Activated CD4-positive, alpha-beta memory T cell treated with anti-CD3 and anti-CD28 coated beads, Interleukin-2, amount 10 ng/mL, durations not matched to agents 7 days and 5 days (primary cell): ENCODE data around the gene HOXC10. TPM values are rescaled to one million over a fixed set of nuclear protein-coding genes. Genes with fewer than 3 reads are reported as not detected.

Source experiments
- CTCF ChIA-PET: fragments of 350-600 bp; sonication (Branson Sonifier 250); formaldehyde crosslinking; loops from one replicate; lab custom pipeline; 2021; ENCODE audit warnings: antibody characterized with exemption, inconsistent platforms; lab: Charles Lee
- POLR2A ChIA-PET: fragments of 350-600 bp; sonication (Branson Sonifier 250); formaldehyde crosslinking; loops from one replicate; lab custom pipeline; 2021; ENCODE audit warnings: antibody characterized with exemption; lab: Charles Lee
- DNase-seq: peaks from one replicate; pipeline ENCODE4 v3.0.0-alpha.2; 2020
- H3K27ac Mint-ChIP-seq: one replicate; pipeline ENCODE4 v1.8.0; 2021; ENCODE audit warnings: mild to moderate bottlenecking, mixed read lengths
- H3K27me3 Mint-ChIP-seq: one replicate; pipeline ENCODE4 v1.8.0; 2021; ENCODE audit warnings: mixed read lengths
- H3K36me3 Mint-ChIP-seq: one replicate; pipeline ENCODE4 v1.8.0; 2021; ENCODE audit warnings: low read depth, mixed read lengths
- H3K4me1 Mint-ChIP-seq: one replicate; pipeline ENCODE4 v1.8.0; 2021; ENCODE audit warnings: mixed read lengths
- H3K4me3 Mint-ChIP-seq: one replicate; pipeline ENCODE4 v1.8.0; 2021; ENCODE audit warnings: mild to moderate bottlenecking, mixed read lengths
- H3K9me3 Mint-ChIP-seq: one replicate; pipeline ENCODE4 v1.8.0; 2021; ENCODE audit warnings: mixed read lengths
- total RNA-seq, 2 experiments: library from RNA; stranded (reverse); gene quantifications; one replicate each; pipeline ENCODE4 v1.2.3, GENCODE V29; 2021

HOXC10 gene
- total RNA-seq, 2 experiments from 2014 or later = not detected

- no peak for DNase-seq
- peaks cover 96% of the 10 kb centered on the region for H3K27me3 Mint-ChIP-seq
- H3K4me3 Mint-ChIP-seq = peak overlapping the region; percentile 62
- H3K27ac Mint-ChIP-seq = no peak overlapping the region
- H3K9me3 Mint-ChIP-seq = no peaks in the 10 kb centered on the region
- no peaks in the 10 kb centered on the region for H3K36me3 Mint-ChIP-seq
- ChIA-PET POLR2A (interaction anchor here (1.5 kb wide), 1 partner anchor 12 kb away, joined by 3 read pairs; the partner anchor contains the start of gene HOXC10), CTCF (interaction anchor here (1.0 to 2.5 kb wide), 2 partner anchors 9 to 195 kb away, joined by 3 to 6 read pairs; no protein-coding TSS in a partner anchor)
- H3K4me1 Mint-ChIP-seq = peaks cover 26% of the 10 kb centered on the region
Measured at GRCh38 chr12:53996240-53997203, 11.6 kb downstream of the HOXC10 start.

- Mint-ChIP-seq H3K36me3 (no peaks in the 10 kb centered on the region), H3K27ac (no peak overlapping the region), H3K27me3 (peaks cover 96% of the 10 kb centered on the region), H3K4me3 (no peak overlapping the region), H3K4me1 (peaks cover 27% of the 10 kb centered on the region), H3K9me3 (no peaks in the 10 kb centered on the region)
- ChIA-PET POLR2A (interaction anchor here (0.7 to 1.5 kb wide), 2 partner anchors 10 to 12 kb away, joined by 3 read pairs; partner anchors contain the start of gene HOXC10), CTCF (interaction anchor here (0.9 to 2.5 kb wide), 3 partner anchors 35 to 295 kb away, joined by 3 to 7 read pairs (median 6); partner anchors contain the start of gene HOXC5)
- DNase-seq = no peak
Measured at GRCh38 chr12:53997204-53998109, 12.5 kb downstream of the HOXC10 start.

DNA sequence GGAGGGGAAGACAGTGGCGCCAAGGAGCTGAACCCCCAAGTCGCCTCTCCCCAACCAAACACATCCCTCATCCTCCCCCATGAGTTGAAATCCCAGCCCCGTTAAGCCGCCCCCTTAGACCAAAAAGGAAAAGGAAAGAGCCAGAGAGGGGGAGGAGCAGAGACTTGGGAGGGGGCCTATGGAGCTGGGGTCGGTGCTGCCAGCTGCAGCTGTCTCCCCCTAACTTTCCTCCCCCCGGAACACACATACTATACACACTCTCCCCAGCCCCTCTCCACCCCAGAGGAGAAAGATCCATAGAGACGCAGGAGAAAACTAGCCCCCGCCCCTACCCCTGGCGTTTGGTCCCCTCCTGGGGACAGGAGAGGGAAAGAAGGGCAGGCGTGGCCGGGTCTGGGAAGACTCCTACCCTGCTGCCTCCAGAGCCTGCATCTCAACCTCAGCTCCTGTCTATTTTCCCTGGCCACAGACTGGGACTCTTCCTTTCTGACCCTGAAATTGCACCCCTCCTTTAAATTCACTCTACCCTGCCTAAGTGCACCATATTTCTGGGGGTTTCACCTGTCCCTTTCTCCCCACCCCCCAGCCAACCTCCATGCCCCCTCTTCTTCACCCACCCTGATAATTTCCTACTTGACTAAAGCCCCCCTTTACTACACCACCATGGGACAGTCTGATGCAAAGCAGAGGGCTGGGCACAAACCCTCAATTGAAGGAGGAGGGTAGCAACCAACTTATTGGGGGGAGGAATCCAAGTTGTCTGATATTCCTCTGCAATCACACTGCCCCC lies 13.4 kb downstream of the HOXC10 start:
- Mint-ChIP-seq H3K27ac (no peak overlapping the region), H3K9me3 (no peaks in the 10 kb centered on the region), H3K36me3 (no peaks in the 10 kb centered on the region), H3K27me3 (peaks cover 95% of the 10 kb centered on the region), H3K4me3 (no peak overlapping the region), H3K4me1 (peaks cover 28% of the 10 kb centered on the region)
- CTCF ChIA-PET = interaction anchor here (0.9 to 2.5 kb wide), 4 partner anchors 13 to 296 kb away, joined by 3 to 7 read pairs (median 4); partner anchors contain the start of genes HOXC10 and HOXC5
- DNase-seq = no peak
- POLR2A ChIA-PET = interaction anchor here (0.7 kb wide), 1 partner anchor 10 kb away, joined by 3 read pairs; no protein-coding TSS in a partner anchor

DNA sequence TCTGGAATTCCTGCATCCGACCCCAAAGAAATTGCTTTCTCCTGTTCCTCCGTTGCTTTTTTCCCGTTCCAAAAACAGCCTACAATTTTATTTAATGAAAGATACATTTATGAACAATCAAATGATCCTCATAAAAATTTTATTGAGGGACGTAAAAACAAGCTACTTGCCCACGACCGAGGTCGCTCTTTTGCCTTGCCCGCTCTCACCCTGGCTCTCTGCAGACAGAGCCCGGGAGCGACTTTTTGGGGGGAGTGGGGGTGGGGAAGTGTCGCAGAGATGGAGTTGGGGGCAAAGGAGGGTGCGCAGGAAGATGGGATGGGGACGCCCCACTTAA lies 13.9 kb downstream of the HOXC10 start:
- POLR2A ChIA-PET = interaction anchor here (0.9 to 1.1 kb wide), 2 partner anchors 32 to 202 kb away, joined by 3 read pairs; no protein-coding TSS in a partner anchor

GRCh38 chr12:53999559-54000115 lies 14.7 kb downstream of the HOXC10 start:
- Mint-ChIP-seq H3K36me3 (no peaks in the 10 kb centered on the region), H3K4me3 (no peak overlapping the region), H3K27ac (no peak overlapping the region), H3K4me1 (peaks cover 26% of the 10 kb centered on the region), H3K27me3 (peaks cover 95% of the 10 kb centered on the region), H3K9me3 (no peaks in the 10 kb centered on the region)
- ChIA-PET CTCF (interaction anchor here (0.9 to 1.5 kb wide), 4 partner anchors 15 to 215 kb away, joined by 3 to 7 read pairs (median 4); partner anchors contain the start of gene HOXC10), POLR2A (interaction anchor here (0.9 to 1.3 kb wide), 4 partner anchors 12 to 281 kb away, joined by 3 to 5 read pairs (median 3); partner anchors contain the start of gene CBX5)
- DNase-seq = no peak

More for the DNA sequence above, 13.9 kb downstream of the HOXC10 start:
- Mint-ChIP-seq H3K4me1 (peaks cover 28% of the 10 kb centered on the region), H3K4me3 (no peak overlapping the region), H3K27ac (no peak overlapping the region), H3K36me3 (no peaks in the 10 kb centered on the region), H3K27me3 (peaks cover 95% of the 10 kb centered on the region), H3K9me3 (no peaks in the 10 kb centered on the region)
- no peak for DNase-seq
- CTCF ChIA-PET = interaction anchor here (1.0 to 2.5 kb wide), 3 partner anchors 14 to 297 kb away, joined by 3 to 6 read pairs (median 3); partner anchors contain the start of gene HOXC10

GRCh38 chr12:54000116-54001114 lies 15.5 kb downstream of the HOXC10 start, which contains the start of gene HOXC9:
TSS of gene HOXC9 (plus strand) at chr12:54000161. CDS start at chr12:54000189, 28 bp downstream.
- DNase-seq = no peak
- Mint-ChIP-seq H3K4me3 (peak within 1 kb of the TSS; percentile 17), H3K36me3 (no peaks in the 10 kb centered on the region), H3K4me1 (peaks cover 19% of the 10 kb centered on the region), H3K27me3 (peaks cover 96% of the 10 kb centered on the region), H3K9me3 (no peaks in the 10 kb centered on the region), H3K27ac (no peak within 1 kb of the TSS)
- ChIA-PET CTCF (interaction anchor here (0.9 to 1.5 kb wide), 3 partner anchors 16 to 214 kb away, joined by 4 to 7 read pairs (median 5); partner anchors contain the start of gene HOXC10), POLR2A (interaction anchor here (0.9 to 1.3 kb wide), 4 partner anchors 13 to 280 kb away, joined by 3 to 5 read pairs (median 3); partner anchors contain the start of gene CBX5)

GRCh38 chr12:54001283-54002187 lies 16.6 kb downstream of the HOXC10 start:
- H3K36me3 Mint-ChIP-seq = no peaks in the 10 kb centered on the region
- DNase-seq = no peak
- ChIA-PET POLR2A (interaction anchor here (1.3 kb wide), 1 partner anchor 14 kb away, joined by 5 read pairs; no protein-coding TSS in a partner anchor), CTCF (interaction anchor here (1.5 kb wide), 1 partner anchor 17 kb away, joined by 7 read pairs; the partner anchor contains the start of gene HOXC10)
- H3K27ac Mint-ChIP-seq = no peak overlapping the region
- H3K27me3 Mint-ChIP-seq = peaks cover 97% of the 10 kb centered on the region
- peaks cover 21% of the 10 kb centered on the region for H3K4me1 Mint-ChIP-seq
- no peak overlapping the region for H3K4me3 Mint-ChIP-seq
- H3K9me3 Mint-ChIP-seq = no peaks in the 10 kb centered on the region

DNA sequence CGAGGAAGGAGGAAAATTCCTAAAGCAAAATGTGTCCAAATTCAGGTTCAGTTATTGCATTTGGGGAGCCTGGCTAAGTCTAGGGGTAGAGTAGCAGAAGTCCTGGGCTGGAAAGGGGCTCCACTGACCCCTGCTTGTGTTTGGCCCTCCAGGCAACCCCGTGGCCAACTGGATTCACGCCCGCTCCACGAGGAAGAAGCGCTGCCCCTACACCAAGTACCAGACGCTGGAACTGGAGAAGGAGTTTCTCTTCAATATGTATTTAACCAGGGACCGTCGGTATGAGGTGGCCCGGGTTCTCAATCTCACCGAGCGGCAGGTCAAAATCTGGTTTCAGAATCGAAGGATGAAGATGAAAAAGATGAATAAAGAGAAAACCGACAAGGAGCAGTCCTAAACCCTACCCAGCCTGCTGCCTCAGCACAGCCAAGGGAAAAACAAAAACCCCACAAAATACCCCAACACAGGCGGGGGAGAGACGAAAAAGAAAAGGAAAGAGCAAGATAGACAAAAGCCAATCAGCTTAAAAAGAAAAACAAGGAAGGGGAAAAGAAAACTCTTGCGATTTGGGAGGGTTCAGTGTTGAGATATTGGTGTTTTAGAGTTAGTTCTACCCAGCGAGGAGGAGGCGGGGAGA lies 17.4 kb downstream of the HOXC10 start:
- Mint-ChIP-seq H3K9me3 (no peaks in the 10 kb centered on the region), H3K4me3 (no peak overlapping the region), H3K27ac (no peak overlapping the region), H3K27me3 (peaks cover 97% of the 10 kb centered on the region), H3K36me3 (no peaks in the 10 kb centered on the region), H3K4me1 (peaks cover 24% of the 10 kb centered on the region)
- ChIA-PET POLR2A (no interaction called here), CTCF (interaction anchor here (0.9 to 1.2 kb wide), 2 partner anchors 26 to 30 kb away, joined by 3 to 5 read pairs; no protein-coding TSS in a partner anchor)
- no peak for DNase-seq

GRCh38 chr12:54002915-54003389 lies 18.0 kb downstream of the HOXC10 start:
- ChIA-PET CTCF (interaction anchor here (0.9 to 7.0 kb wide), 3 partner anchors 27 to 189 kb away, joined by 3 to 74 read pairs (median 5); partner anchors contain the start of gene SMUG1), POLR2A (no interaction called here)
- H3K27ac Mint-ChIP-seq = no peak overlapping the region
- peaks cover 97% of the 10 kb centered on the region for H3K27me3 Mint-ChIP-seq
- H3K36me3 Mint-ChIP-seq = no peaks in the 10 kb centered on the region
- no peaks in the 10 kb centered on the region for H3K9me3 Mint-ChIP-seq
- H3K4me3 Mint-ChIP-seq = no peak overlapping the region
- DNase-seq = no peak
- H3K4me1 Mint-ChIP-seq = peaks cover 21% of the 10 kb centered on the region
